HFFc6 (cell line): ENCODE results near the gene ADK. TPM values are rescaled to one million over a fixed set of nuclear protein-coding genes. Genes with fewer than 3 reads are reported as not detected.

Experiments
- DNase-seq: peaks from one replicate; pipeline ENCODE4 v3.0.0-alpha.2; 2018
- H3K27ac Mint-ChIP-seq: 2 replicates; pipeline ENCODE4 v1.8.0; 2020; ENCODE audit warnings: mild to moderate bottlenecking, mixed read lengths
- H3K27me3 Mint-ChIP-seq: 2 replicates; pipeline ENCODE4 v1.8.0; 2021; ENCODE audit warnings: mild to moderate bottlenecking, moderate library complexity, mixed read lengths; ENCODE audit not compliant: insufficient read depth
- H3K36me3 Mint-ChIP-seq: 2 replicates; pipeline ENCODE4 v1.8.0; 2021; ENCODE audit warnings: low read depth, mixed read lengths
- H3K4me1 Mint-ChIP-seq: 2 replicates; pipeline ENCODE4 v1.8.0; 2020; ENCODE audit warnings: low read depth, mixed read lengths
- H3K4me3 Mint-ChIP-seq: 2 replicates; pipeline ENCODE4 v1.8.0; 2020; ENCODE audit warnings: mild to moderate bottlenecking, moderate library complexity, mixed read lengths
- H3K9me3 Mint-ChIP-seq: 2 replicates; pipeline ENCODE4 v1.8.0; 2020; ENCODE audit warnings: mild to moderate bottlenecking, mixed read lengths
- CTCF ChIP-seq: fragments of 200-600 bp; sonication (generic); IDR thresholded peaks from 2 replicates; pipeline ENCODE4 v1.5.0; 2021; ENCODE audit warnings: antibody characterized with exemption, mild to moderate bottlenecking
- total RNA-seq, 6 experiments: library from RNA; stranded (reverse); fragmentation: NEBNext Ultra II Directional; extraction: Animal tissue kit (Norgen Biotek cat#: 25700); gene quantifications; 2 replicates in 1 of 6; 3 replicates in 5 of 6; pipeline ENCODE4 v1.2.3, GENCODE V29; 2021

Gene ADK
- total RNA-seq, 6 experiments from 2014 or later: 74.1 to 97.6 (median 86.0) TPM

GRCh38 chr10:74738052-74738451 is 587.0 kb downstream of the ADK start:
- peak; percentile 13; the same call in 1 of the 2 replicates for TF ChIP-seq CTCF
- no peak for DNase-seq
- no peaks in the 10 kb centered on the region for H3K4me1 Mint-ChIP-seq

GRCh38 chr10:74738542-74738941 is 587.5 kb downstream of the ADK start:
- no peak for TF ChIP-seq CTCF
- no peak for DNase-seq
- Mint-ChIP-seq H3K4me3 (no peak overlapping the region), H3K36me3 (no peaks in the 10 kb centered on the region; the same call in 1 of the 2 replicates), H3K9me3 (no peaks in the 10 kb centered on the region), H3K27ac (no peak overlapping the region), H3K4me1 (no peaks in the 10 kb centered on the region), H3K27me3 (no peaks in the 10 kb centered on the region)

More at GRCh38 chr10:74738052-74738451, 587.0 kb downstream of the ADK start:
- Mint-ChIP-seq H3K9me3 (no peaks in the 10 kb centered on the region), H3K27ac (no peak overlapping the region), H3K36me3 (no peaks in the 10 kb centered on the region; the same call in 1 of the 2 replicates), H3K4me3 (no peak overlapping the region), H3K27me3 (no peaks in the 10 kb centered on the region)

- peak; percentile 42; the same call in 1 of the 2 replicates for TF ChIP-seq CTCF
- Mint-ChIP-seq H3K4me3 (no peak overlapping the region), H3K36me3 (no peaks in the 10 kb centered on the region), H3K27ac (no peak overlapping the region), H3K9me3 (no peaks in the 10 kb centered on the region), H3K4me1 (no peaks in the 10 kb centered on the region), H3K27me3 (no peaks in the 10 kb centered on the region)
- DNase-seq: no peak
These were observed 588.1 kb downstream of the ADK start for GRCh38 chr10:74738985-74739567.

- Mint-ChIP-seq H3K9me3 (no peaks in the 10 kb centered on the region), H3K4me1 (no peaks in the 10 kb centered on the region), H3K27me3 (no peaks in the 10 kb centered on the region), H3K4me3 (no peak overlapping the region), H3K27ac (no peak overlapping the region), H3K36me3 (no peaks in the 10 kb centered on the region)
- no peak for TF ChIP-seq CTCF
- no peak for DNase-seq
These were observed 592.4 kb downstream of the ADK start for GRCh38 chr10:74743401-74743800.

GRCh38 chr10:74745449-74745848 is 594.4 kb downstream of the ADK start:
- DNase-seq: no peak
- Mint-ChIP-seq H3K27me3 (0 out of 2 replicates have a peak, but pooled peaks cover 3% of the 10 kb centered on the region), H3K9me3 (no peaks in the 10 kb centered on the region), H3K4me3 (no peak overlapping the region), H3K27ac (no peak overlapping the region), H3K36me3 (no peaks in the 10 kb centered on the region), H3K4me1 (no peaks in the 10 kb centered on the region)
- TF ChIP-seq CTCF: no peak
